ENCODE results near the gene HOOK2. TPM values are rescaled to one million over a fixed set of nuclear protein-coding genes. Genes with fewer than 3 reads are reported as not detected.

The HOOK2 gene
- polyA plus RNA-seq, 3 donors: 41.1 to 210 (median 57.2) TPM

- peak overlapping the region; percentile 98 for H3K27ac ChIP-seq (ENCODE audit: low read depth, low read length)
- 49 to 84% (median 57%) methylated on average over 4 of the region's 4 CpGs for WGBS, 3 donors
Observed at GRCh38 chr19:12785431-12786031, 10.2 kb upstream of the HOOK2 start.

- H3K27ac ChIP-seq (ENCODE audit: low read depth, low read length): peak overlapping the region; percentile 98
- 46 to 73% (median 54%) methylated on average over 5 of the region's 5 CpGs for WGBS, 3 donors
Observed at GRCh38 chr19:12784871-12785430, 9.6 kb upstream of the HOOK2 start.

- H3K27ac ChIP-seq (ENCODE audit: low read depth, low read length): peak overlapping the region; percentile 98
- 72 to 76% (median 72%) methylated on average over 10 of the region's 10 CpGs for WGBS, 3 donors
Observed at GRCh38 chr19:12784394-12784870, 9.1 kb upstream of the HOOK2 start.

- H3K27ac ChIP-seq (ENCODE audit: low read depth, low read length): peak overlapping the region; percentile 83
- 21 to 30% (median 22%) methylated on average over 15 to 18 of the region's 19 CpGs for WGBS, 3 donors
Observed at GRCh38 chr19:12783849-12784393, 8.6 kb upstream of the HOOK2 start.

- WGBS, 3 donors: 11 to 22% (median 15%) methylated on average over 14 to 16 of the region's 16 CpGs
- peak overlapping the region; percentile 83 for H3K27ac ChIP-seq (ENCODE audit: low read depth, low read length)
Observed at GRCh38 chr19:12783291-12783848, 8.0 kb upstream of the HOOK2 start.

- WGBS, 3 donors: 1 to 2% (median 1%) methylated on average over 58 to 88 of the region's 88 CpGs
- H3K27ac ChIP-seq (ENCODE audit: low read depth, low read length): peak overlapping the region; percentile 83
Observed at GRCh38 chr19:12782424-12783290, 7.3 kb upstream of the HOOK2 start.

GRCh38 chr19:12782174-12782423 is 6.7 kb upstream of the HOOK2 start:
- H3K27ac ChIP-seq (ENCODE audit: low read depth, low read length): peak overlapping the region; percentile 83
- 1 to 2% (median 2%) methylated on average over 12 of the region's 12 CpGs for WGBS, 3 donors

- WGBS, 3 donors: 44 to 72% (median 45%) methylated on average over 15 of the region's 15 CpGs
Observed at GRCh38 chr19:12779162-12779993, 4.0 kb upstream of the HOOK2 start.

GRCh38 chr19:12778905-12779161 is 3.5 kb upstream of the HOOK2 start:
- WGBS, 3 donors: 34 to 54% (median 37%) methylated on average over 6 of the region's 6 CpGs
- H3K27ac ChIP-seq (ENCODE audit: low read depth, low read length): peak overlapping the region; percentile 92

More at GRCh38 chr19:12779162-12779993, 4.0 kb upstream of the HOOK2 start:
- H3K27ac ChIP-seq (ENCODE audit: low read depth, low read length): peak overlapping the region; percentile 92

GRCh38 chr19:12778017-12778904 is 2.9 kb upstream of the HOOK2 start:
- WGBS, 3 donors: 1 to 2% (median 2%) methylated on average over 37 to 44 of the region's 44 CpGs

GRCh38 chr19:12777217-12778016 is 2.1 kb upstream of the HOOK2 start:
- WGBS, 3 donors: 9 to 10% (median 9%) methylated on average over 42 to 43 of the region's 43 CpGs
- H3K27ac ChIP-seq (ENCODE audit: low read depth, low read length): peak overlapping the region; percentile 92

More at GRCh38 chr19:12778017-12778904, 2.9 kb upstream of the HOOK2 start:
- H3K27ac ChIP-seq (ENCODE audit: low read depth, low read length): peak overlapping the region; percentile 92

- no peak overlapping the region for H3K27ac ChIP-seq (ENCODE audit: low read depth, low read length)
- WGBS, 3 donors: 74 to 89% (median 79%) methylated on average over 2 of the region's 2 CpGs
Observed at GRCh38 chr19:12773571-12773970, 1.8 kb downstream of the HOOK2 start.

- WGBS, 3 donors: 68 to 80% (median 71%) methylated on average over 4 of the region's 4 CpGs
- no peak overlapping the region for H3K27ac ChIP-seq (ENCODE audit: low read depth, low read length)
Observed at GRCh38 chr19:12772323-12772722, 3.0 kb downstream of the HOOK2 start.

GRCh38 chr19:12770922-12771321 is 4.4 kb downstream of the HOOK2 start:
- no peak overlapping the region for H3K27ac ChIP-seq (ENCODE audit: low read depth, low read length)
- WGBS, 3 donors: 91 to 98% (median 97%) methylated on average over 13 of the region's 13 CpGs

GRCh38 chr19:12769689-12770088 is 5.7 kb downstream of the HOOK2 start:
- WGBS, 3 donors: 69 to 86% (median 73%) methylated on average over 27 to 37 of the region's 37 CpGs
- no peak overlapping the region for H3K27ac ChIP-seq (ENCODE audit: low read depth, low read length)

GRCh38 chr19:12767666-12768065 is 7.7 kb downstream of the HOOK2 start:
- 96 to 98% (median 97%) methylated on average over 15 of the region's 15 CpGs for WGBS, 3 donors
- H3K27ac ChIP-seq (ENCODE audit: low read depth, low read length): no peak overlapping the region

GRCh38 chr19:12767150-12767549 is 8.2 kb downstream of the HOOK2 start:
- no peak overlapping the region for H3K27ac ChIP-seq (ENCODE audit: low read depth, low read length)
- 91 to 96% (median 92%) methylated on average over 11 of the region's 11 CpGs for WGBS, 3 donors

Measured in adipose tissue (tissue), 3 donors.